Liver (tissue), 9 donors: ENCODE results near the gene FALEC. TPM values are rescaled to one million over a fixed set of nuclear protein-coding genes. Genes with fewer than 3 reads are reported as not detected.
A peak's percentile ranks its signal among the peaks of the same experiment; 100 is the strongest.

Experiments
- DNase-seq: peaks from one replicate; pipeline ENCODE4 v3.0.0-alpha.2; 2017; ENCODE audit warnings: low spot score
- H3K27ac ChIP-seq, 2 donors: one replicate each; pipeline ENCODE4 v1.7.0; 2013; ENCODE audit warnings: inconsistent platforms in 2 of 2, low read length in 2 of 2, control low read depth in 1 of 2, low read depth in 1 of 2, mild to moderate bottlenecking in 1 of 2
- H3K27me3 ChIP-seq, 4 donors: one replicate each; pipeline versions ENCODE4 v1.6.1 to v1.7.0; 2013; ENCODE audit warnings: low read length in 3 of 4, inconsistent platforms in 1 of 4, mild to moderate bottlenecking in 1 of 4, moderate library complexity in 1 of 4; ENCODE audit not compliant: control insufficient read depth in 4 of 4, insufficient read depth in 4 of 4
- H3K36me3 ChIP-seq, 4 donors: one replicate each; pipeline versions ENCODE4 v1.6.1 to v1.7.0; 2013; ENCODE audit warnings: low read length in 3 of 4, mild to moderate bottlenecking in 3 of 4, low read depth in 1 of 4, moderate library complexity in 1 of 4; ENCODE audit not compliant: control insufficient read depth in 4 of 4, insufficient read depth in 3 of 4
- H3K4me1 ChIP-seq, 4 donors: one replicate each; pipeline versions ENCODE4 v1.6.1 to v1.7.0; 2013; ENCODE audit warnings: low read length in 3 of 4, mild to moderate bottlenecking in 3 of 4, moderate library complexity in 1 of 4; ENCODE audit not compliant: control insufficient read depth in 4 of 4, insufficient read depth in 4 of 4
- H3K4me3 ChIP-seq, 3 donors: one replicate each; pipeline versions ENCODE4 v1.6.1 to v1.7.0; 2013; ENCODE audit warnings: low read length in 3 of 3, control low read depth in 1 of 3, low read depth in 1 of 3, mild to moderate bottlenecking in 1 of 3
- H3K9ac ChIP-seq, 2 donors: one replicate each; pipeline ENCODE4 v1.7.0; 2013; ENCODE audit warnings: low read length in 2 of 2, mild to moderate bottlenecking in 2 of 2, moderate library complexity in 2 of 2, control low read depth in 1 of 2, low read depth in 1 of 2
- H3K9me3 ChIP-seq, 4 donors: one replicate each; pipeline versions ENCODE4 v1.6.1 to v1.7.0; 2013; ENCODE audit warnings: low read length in 3 of 4; ENCODE audit not compliant: control insufficient read depth in 4 of 4
- ATF3 ChIP-seq: IDR thresholded peaks from 2 replicates; pipeline ENCODE4 v1.6.1; 2016; ENCODE audit warnings: antibody characterized with exemption
- CTCF ChIP-seq: fragments of 150-350 bp; IDR thresholded peaks from 2 replicates; pipeline ENCODE4 v1.5.1; 2017; ENCODE audit warnings: improper control_type of control experiment, low read depth, low read length; ENCODE audit not compliant: missing input control
- FOXA1 ChIP-seq: IDR thresholded peaks from 2 replicates; pipeline ENCODE4 v1.6.1; 2016; ENCODE audit warnings: antibody characterized with exemption
- FOXA2 ChIP-seq: IDR thresholded peaks from 2 replicates; pipeline ENCODE4 v1.6.1; 2016; ENCODE audit warnings: antibody characterized with exemption
- GABPA ChIP-seq, 2 donors: IDR thresholded peaks in 1 of 2; conservative IDR thresholded peaks in 1 of 2; 2 replicates each; pipeline ENCODE4 v1.6.1; 2016; ENCODE audit warnings: antibody characterized with exemption in 2 of 2, mild to moderate bottlenecking in 1 of 2, moderate library complexity in 1 of 2
- HNF4A ChIP-seq, 2 donors: conservative IDR thresholded peaks; 2 replicates each; pipeline ENCODE4 v1.6.1; 2016; ENCODE audit warnings: antibody characterized with exemption in 2 of 2, mild to moderate bottlenecking in 2 of 2
- HNF4G ChIP-seq: IDR thresholded peaks from 2 replicates; pipeline ENCODE4 v1.6.1; 2016; ENCODE audit warnings: antibody characterized with exemption
- JUND ChIP-seq, 2 donors: IDR thresholded peaks; 2 replicates each; pipeline ENCODE4 v1.6.1; 2016; ENCODE audit warnings: antibody characterized with exemption in 2 of 2
- MAX ChIP-seq: IDR thresholded peaks from 2 replicates; pipeline ENCODE4 v1.6.1; 2016; ENCODE audit warnings: antibody characterized with exemption
- NR2F2 ChIP-seq: IDR thresholded peaks from 2 replicates; pipeline ENCODE4 v1.6.1; 2016; ENCODE audit warnings: antibody characterized with exemption
- RAD21 ChIP-seq, 2 donors: IDR thresholded peaks; 2 replicates each; pipeline ENCODE4 v1.6.1; 2016; ENCODE audit warnings: antibody characterized with exemption in 2 of 2, mild to moderate bottlenecking in 2 of 2
- REST ChIP-seq: IDR thresholded peaks from 2 replicates; pipeline ENCODE4 v1.6.1; 2016; ENCODE audit warnings: antibody characterized with exemption, mild to moderate bottlenecking
- RXRA ChIP-seq, 2 donors: IDR thresholded peaks; 2 replicates each; pipeline ENCODE4 v1.6.1; 2017 to 2018; ENCODE audit warnings: antibody characterized with exemption in 2 of 2, mild to moderate bottlenecking in 1 of 2
- SP1 ChIP-seq: IDR thresholded peaks from 2 replicates; pipeline ENCODE4 v1.6.1; 2018; ENCODE audit warnings: antibody characterized with exemption, mild to moderate bottlenecking
- TAF1 ChIP-seq: conservative IDR thresholded peaks from 2 replicates; pipeline ENCODE4 v1.6.1; 2016; ENCODE audit warnings: antibody characterized with exemption, mild to moderate bottlenecking
- YY1 ChIP-seq: IDR thresholded peaks from 2 replicates; pipeline ENCODE4 v1.6.1; 2016; ENCODE audit warnings: antibody characterized with exemption, mild to moderate bottlenecking
- ZBTB33 ChIP-seq: IDR thresholded peaks from 2 replicates; pipeline ENCODE4 v1.6.1; 2016; ENCODE audit warnings: antibody characterized with exemption
- WGBS: extraction: QIAGEN DNeasy Blood & Tissue Kit; methylation state at CpG from one replicate; pipeline ENCODE4 v1.1.7; 2013; 5-methylcytosine and 5-hydroxymethylcytosine counted together
- polyA plus RNA-seq, 2 donors: library from polyadenylated mRNA; stranded (reverse) in 1 of 2; unstranded in 1 of 2; fragments of 200-250 nt in 1 of 2; fragments of >200 nt in 1 of 2; fragmentation: Nextera tagmentation in 1 of 2; extraction: Ambion mirVana in 1 of 2; gene quantifications; one replicate each; pipeline versions ENCODE4 v1.2.1 to v1.2.3, GENCODE V29; 2013 to 2015
- total RNA-seq, 2 donors: library from RNA; depleted of rRNA; stranded (reverse); fragments of >200 nt; gene quantifications; one replicate each; pipeline ENCODE4 v1.2.3, GENCODE V29; 2014
- donor health status: healthy.
- donor health status: healthy.
- donor health status: healthy.
- donor health status: healthy.
- donor health status: healthy.

FALEC gene
- total and polyA plus RNA-seq, 4 donors = not detected

- no peak overlapping the region for H3K9ac ChIP-seq
- peak overlapping the region; percentile 6 to 19 for H3K27ac ChIP-seq
- H3K4me3 ChIP-seq = no peak overlapping the region
- DNase-seq = no peak
- peaks cover 14 to 53% (median 39%) of the 10 kb centered on the region in 4 donors for H3K4me1 ChIP-seq
- no peaks in the 10 kb centered on the region for H3K27me3 ChIP-seq
- no peaks in the 10 kb centered on the region for H3K9me3 ChIP-seq
- WGBS = 93% methylated on average over 10 of the region's 10 CpGs
- no peak for TF ChIP-seq MAX
- no peak for TF ChIP-seq REST
- TF ChIP-seq JUND (IDR thresholded peaks at IDR 0.05) = no peak
- no peak for TF ChIP-seq HNF4A (conservative IDR thresholded peaks at IDR 0.05)
- no peak for TF ChIP-seq SP1
- no peak for TF ChIP-seq CTCF
- H3K36me3 ChIP-seq = peaks cover 6 to 20% (median 14%) of the 10 kb centered on the region in 4 donors
Observed at GRCh38 chr1:150472601-150473200, 42.9 kb upstream of the FALEC start.

GRCh38 chr1:150473659-150474058 lies 41.9 kb upstream of the FALEC start:
- H3K9ac ChIP-seq = no peak overlapping the region
- DNase-seq = no peak
- whole genome bisulfite sequencing = 31% methylated on average over 4 of the region's 4 CpGs
- no peaks in the 10 kb centered on the region for H3K27me3 ChIP-seq
- peaks cover 5 to 20% (median 14%) of the 10 kb centered on the region in 4 donors for H3K36me3 ChIP-seq
- no peaks in the 10 kb centered on the region for H3K9me3 ChIP-seq
- no peak overlapping the region for H3K4me3 ChIP-seq
- TF ChIP-seq RXRA (IDR thresholded peaks at IDR 0.05) = peak; percentile 91 to 92
- TF ChIP-seq YY1 = peak; percentile 81
- no peak for TF ChIP-seq ATF3
- TF ChIP-seq FOXA2 = peak; percentile 61
- peak in 1 of 2 donors; percentile 61 for TF ChIP-seq RAD21 (IDR thresholded peaks at IDR 0.05)
- TF ChIP-seq FOXA1 = no peak
- peak; percentile 57 for TF ChIP-seq HNF4G
- peak; percentile 25 for TF ChIP-seq REST
- no peak for TF ChIP-seq GABPA (IDR thresholded peaks at IDR 0.05 in 1 of 2, conservative IDR thresholded peaks at IDR 0.05 in 1 of 2)
- TF ChIP-seq MAX = peak; percentile 81
- peak; percentile 85 for TF ChIP-seq SP1
- peak in 1 of 2 donors; percentile 61 for TF ChIP-seq JUND (IDR thresholded peaks at IDR 0.05)
- no peak for TF ChIP-seq CTCF
- TF ChIP-seq HNF4A (conservative IDR thresholded peaks at IDR 0.05) = peak; percentile 83 to 87
- TF ChIP-seq ZBTB33 = peak; percentile 41
- TF ChIP-seq NR2F2 = peak; percentile 68
- peak; percentile 45 for TF ChIP-seq TAF1
- peak overlapping the region; percentile 58 to 68 for H3K27ac ChIP-seq
- peaks cover 12 to 48% (median 39%) of the 10 kb centered on the region in 4 donors for H3K4me1 ChIP-seq
